AG10803 (cell line): ENCODE results near the gene SLC6A12.
"Not testable (repeated sequence)": the region's sequence is repeated elsewhere in the genome, so short reads cannot be mapped to it uniquely, and the experiment has no call there.

Experiments used
- DNase-seq: peaks from one replicate; pipeline ENCODE4 v3.0.0; 2010; ENCODE audit warnings: low read depth
- H3K4me3 ChIP-seq: 2 replicates; pipeline ENCODE4 v1.5.1; 2011; ENCODE audit warnings: mild to moderate bottlenecking, low read length, control low read depth
- TF ChIP-seq, protein P1 (sequence below): conservative IDR thresholded peaks from 2 replicates; pipeline ENCODE4 v1.5.1; 2011; ENCODE audit warnings: mild to moderate bottlenecking, low read length, control low read depth, inconsistent platforms

SLC6A12 gene

DNA sequence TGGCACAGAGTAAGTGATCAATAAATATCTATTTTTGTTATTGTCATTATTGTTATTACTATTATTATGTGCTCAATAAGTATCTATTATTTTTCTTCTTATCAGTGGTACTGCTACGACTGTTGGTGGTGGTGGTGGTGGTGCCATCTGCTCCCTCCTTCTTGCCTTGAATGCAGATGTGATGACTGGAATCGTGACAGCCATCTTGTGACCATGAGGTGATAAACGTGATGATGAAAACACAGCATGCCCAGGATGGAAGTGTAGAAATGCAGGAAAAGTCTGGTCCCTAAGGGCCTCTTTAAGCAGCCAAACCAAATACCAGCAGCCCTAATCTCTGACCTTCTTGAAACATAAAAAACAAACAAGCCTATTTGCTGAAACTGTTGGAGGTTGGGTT, 22.4 kb downstream of the SLC6A12 start:
- no peak overlapping the region for H3K4me3 ChIP-seq
- TF ChIP-seq, protein P1, sequence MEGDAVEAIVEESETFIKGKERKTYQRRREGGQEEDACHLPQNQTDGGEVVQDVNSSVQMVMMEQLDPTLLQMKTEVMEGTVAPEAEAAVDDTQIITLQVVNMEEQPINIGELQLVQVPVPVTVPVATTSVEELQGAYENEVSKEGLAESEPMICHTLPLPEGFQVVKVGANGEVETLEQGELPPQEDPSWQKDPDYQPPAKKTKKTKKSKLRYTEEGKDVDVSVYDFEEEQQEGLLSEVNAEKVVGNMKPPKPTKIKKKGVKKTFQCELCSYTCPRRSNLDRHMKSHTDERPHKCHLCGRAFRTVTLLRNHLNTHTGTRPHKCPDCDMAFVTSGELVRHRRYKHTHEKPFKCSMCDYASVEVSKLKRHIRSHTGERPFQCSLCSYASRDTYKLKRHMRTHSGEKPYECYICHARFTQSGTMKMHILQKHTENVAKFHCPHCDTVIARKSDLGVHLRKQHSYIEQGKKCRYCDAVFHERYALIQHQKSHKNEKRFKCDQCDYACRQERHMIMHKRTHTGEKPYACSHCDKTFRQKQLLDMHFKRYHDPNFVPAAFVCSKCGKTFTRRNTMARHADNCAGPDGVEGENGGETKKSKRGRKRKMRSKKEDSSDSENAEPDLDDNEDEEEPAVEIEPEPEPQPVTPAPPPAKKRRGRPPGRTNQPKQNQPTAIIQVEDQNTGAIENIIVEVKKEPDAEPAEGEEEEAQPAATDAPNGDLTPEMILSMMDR, result no peak
- DNase-seq, result no peak

DNA sequence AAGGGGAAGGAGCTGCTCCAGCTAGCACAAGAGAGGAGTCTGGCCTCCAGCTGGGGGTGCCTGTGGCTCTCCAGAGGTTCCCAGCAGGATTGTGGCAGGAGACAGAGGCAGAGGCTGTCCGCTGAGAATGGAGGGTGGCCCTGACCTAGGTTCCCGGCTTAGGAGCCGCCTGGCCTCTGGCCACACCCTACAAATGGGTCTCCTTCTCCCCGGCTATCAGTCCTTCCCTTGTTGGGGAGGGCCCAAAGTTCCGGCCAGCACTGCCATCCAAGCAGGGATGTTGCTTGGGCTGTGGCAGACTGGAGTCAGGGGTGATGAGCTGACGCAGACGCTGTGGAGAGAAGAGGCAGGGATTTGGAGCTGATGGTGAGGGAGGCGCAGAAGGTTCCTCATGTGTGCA, 23.1 kb downstream of the SLC6A12 start:
- no peak overlapping the region for H3K4me3 ChIP-seq
- TF ChIP-seq, protein P1, result no peak
- no peak for DNase-seq

DNA sequence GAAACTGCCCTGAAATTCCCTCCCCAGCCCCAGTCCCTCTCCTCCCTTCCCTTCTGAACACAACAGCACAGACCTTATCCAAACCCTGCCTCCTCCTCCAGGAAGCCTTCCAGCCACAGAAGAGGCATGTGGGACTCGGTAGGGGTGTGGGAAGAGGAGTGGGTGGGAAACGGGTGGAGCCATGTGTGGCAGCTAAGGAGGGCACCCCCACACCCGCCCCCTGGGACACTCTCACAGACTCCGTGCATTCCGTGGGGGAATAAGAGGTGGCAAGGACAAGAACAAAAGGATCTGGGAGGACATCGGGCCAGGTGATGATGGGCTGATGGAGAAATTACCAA, 24.4 kb downstream of the SLC6A12 start:
- TF ChIP-seq, protein P1, result no peak
- H3K4me3 ChIP-seq, result no peak overlapping the region; the same call in 1 of the 2 replicates
- no peak for DNase-seq

DNA sequence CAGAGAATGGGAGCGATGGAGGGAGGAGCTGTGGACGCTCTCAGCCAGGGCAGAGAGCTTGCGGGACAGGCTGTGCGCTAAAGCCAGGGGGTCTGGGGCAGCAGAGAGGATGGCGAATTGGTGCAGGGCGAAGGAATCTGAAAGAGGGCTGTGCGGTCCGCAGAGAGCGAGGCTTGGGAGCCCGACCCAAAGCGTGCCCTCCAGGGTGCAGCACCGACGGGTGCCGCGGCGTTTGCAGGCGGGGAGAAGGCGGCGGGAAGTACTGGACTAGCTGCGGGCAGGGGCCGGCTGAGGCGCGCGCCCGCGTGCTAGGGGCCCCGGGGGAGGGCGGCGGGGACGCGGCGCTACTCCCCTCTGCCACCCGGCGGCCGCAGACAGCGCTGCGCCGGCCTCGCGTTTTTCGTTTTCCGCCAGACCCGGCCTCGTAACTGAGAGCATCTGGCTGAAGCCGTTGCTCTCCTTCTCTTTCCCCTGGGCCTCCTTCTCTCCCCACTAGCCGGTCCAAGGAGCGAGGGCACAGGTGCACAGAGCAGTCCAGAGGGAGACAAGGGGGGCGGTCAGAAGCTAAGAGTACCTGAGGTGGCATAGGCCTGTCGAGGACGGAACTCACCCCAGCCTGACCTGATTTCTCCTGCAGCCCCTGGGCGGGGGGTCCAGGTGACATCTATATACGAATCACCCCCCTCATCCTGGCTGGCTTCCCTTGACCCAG, 24.9 kb downstream of the SLC6A12 start:
- peak overlapping the region; percentile 61 for H3K4me3 ChIP-seq
- TF ChIP-seq, protein P1, result peak; percentile 47
- DNase-seq, result peak; percentile 34

DNA sequence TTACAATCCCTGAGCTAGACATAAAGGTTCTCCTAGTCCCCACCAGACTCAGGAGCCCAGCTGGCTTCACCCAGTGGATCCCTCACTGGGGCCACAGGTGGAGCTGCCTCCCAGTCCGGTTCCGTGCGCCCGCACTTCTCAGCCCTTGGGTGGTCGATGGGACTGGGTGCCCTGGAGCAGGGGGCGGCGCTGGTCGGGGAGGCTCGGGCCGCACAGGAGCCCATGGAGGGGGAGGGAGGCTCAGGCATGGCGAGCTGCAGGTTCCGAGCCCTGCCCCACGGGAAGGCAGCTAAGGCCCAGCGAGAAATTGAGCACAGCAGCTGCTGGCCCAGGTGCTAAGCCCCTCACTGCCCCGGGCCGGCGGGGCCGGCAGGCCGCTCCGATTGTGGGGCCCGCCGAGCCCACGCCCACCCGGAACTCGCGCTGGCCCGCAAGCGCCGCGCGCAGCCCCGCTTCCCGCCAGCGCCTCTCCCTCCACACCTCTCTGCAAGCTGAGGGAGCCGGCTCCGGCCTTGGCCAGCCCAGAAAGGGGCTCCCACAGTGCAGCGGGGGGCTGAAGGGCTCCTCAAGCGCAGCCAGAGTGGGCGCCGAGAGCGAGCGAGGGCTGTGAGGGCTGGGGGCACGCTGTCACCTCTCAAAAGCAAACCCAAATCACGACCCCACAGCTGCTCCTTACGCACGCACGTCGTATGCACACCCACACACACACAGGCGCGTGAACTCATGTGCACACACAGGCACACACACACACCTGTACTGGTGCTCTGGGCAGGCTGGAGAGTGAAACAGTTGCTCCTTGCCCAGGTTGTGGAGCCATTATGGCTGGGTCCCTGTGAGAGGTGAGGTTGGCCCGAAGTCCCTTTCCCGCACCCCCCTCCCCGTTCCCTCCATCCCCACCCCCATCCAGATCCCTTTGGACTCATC, 25.7 kb downstream of the SLC6A12 start:
- DNase-seq, result not testable (repeated sequence)
- peak overlapping the region; percentile 61 for H3K4me3 ChIP-seq

DNA sequence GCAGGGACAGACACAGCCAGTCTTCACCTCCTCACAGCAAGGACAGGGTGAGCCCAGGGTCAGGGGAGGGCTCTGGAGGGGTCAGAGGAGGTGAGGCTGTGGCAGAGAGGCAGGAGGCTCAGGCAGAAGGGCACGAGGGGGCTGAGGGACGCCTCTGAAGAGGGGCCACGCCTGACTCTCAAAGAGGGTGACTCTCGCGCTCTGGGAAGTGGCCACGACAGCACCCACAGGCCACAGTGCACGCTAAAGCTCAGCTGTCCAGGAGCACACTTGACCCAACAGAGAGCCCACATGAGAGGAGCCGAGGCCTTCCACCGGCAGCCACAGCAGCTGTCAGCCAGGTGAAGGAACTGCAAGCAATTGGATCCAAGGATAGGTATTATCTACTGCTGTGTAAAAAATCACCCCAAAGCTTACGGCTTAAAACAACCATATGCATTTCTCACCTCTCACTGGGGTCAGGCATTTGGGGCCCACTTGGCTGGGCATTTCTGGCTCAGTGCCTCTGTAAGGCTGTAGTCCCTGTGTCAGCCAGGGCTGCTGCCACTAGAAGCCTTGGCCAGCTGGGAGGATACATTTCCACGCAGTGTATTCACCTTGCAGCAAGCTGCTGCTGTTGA, 27.8 kb downstream of the SLC6A12 start:
- no peak for DNase-seq
- no peak overlapping the region for H3K4me3 ChIP-seq
- TF ChIP-seq, protein P1, result no peak

DNA sequence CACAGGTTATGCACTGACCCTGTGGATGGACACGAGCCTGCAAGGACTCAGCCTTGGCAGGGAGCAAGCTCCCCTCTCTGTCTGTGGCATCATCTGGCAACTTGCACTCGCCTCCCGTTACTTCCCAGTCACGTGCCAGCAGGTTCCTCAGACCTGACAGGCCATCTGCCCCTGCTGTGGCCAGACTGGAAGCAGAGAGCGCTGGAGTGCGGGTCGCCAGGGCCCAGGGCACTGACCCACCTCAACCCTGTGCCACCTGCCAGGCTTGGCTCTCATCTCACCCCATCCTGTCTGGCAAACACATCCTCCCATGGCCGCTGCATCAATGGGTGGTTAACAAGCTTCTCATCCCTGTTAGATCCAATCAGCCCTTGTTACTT, 28.4 kb downstream of the SLC6A12 start:
- TF ChIP-seq, protein P1, result no peak
- DNase-seq, result no peak
- no peak overlapping the region for H3K4me3 ChIP-seq
